GM13977 (cell line): ENCODE data around the gene PHLDB1.

ENCODE experiments used
- DNase-seq: peaks from one replicate; pipeline ENCODE4 v3.0.0; 2012; ENCODE audit warnings: low spot score
- CTCF ChIP-seq: IDR thresholded peaks from 2 replicates; pipeline ENCODE4 v1.5.1; 2012; ENCODE audit warnings: mild to moderate bottlenecking, control low read depth; ENCODE audit not compliant: insufficient read depth; ENCODE audit errors: extremely low read depth, missing control alignments
- in situ Hi-C: fragments of 300-500 bp; cut with MboI; formaldehyde crosslinking; loops from one replicate; pipeline ENCODE4 v1.12.0; 2022; ENCODE audit warnings: low sequenced_read_pairs, low pct_unique_long_range_greater_than_20kb, mixed read lengths, inconsistent platforms; ENCODE audit not compliant: unreplicated experiment

Gene PHLDB1

GRCh38 chr11:118652681-118653181, 45.3 kb downstream of the PHLDB1 start:
- no peak for TF ChIP-seq CTCF
- in situ Hi-C loops, result no loop called here
- DNase-seq, result no peak

GRCh38 chr11:118653684-118654390, 46.4 kb downstream of the PHLDB1 start:
- no peak for DNase-seq
- in situ Hi-C loops, result no loop called here
- TF ChIP-seq CTCF, result no peak

GRCh38 chr11:118655486-118656190, 48.2 kb downstream of the PHLDB1 start:
- no peak for DNase-seq
- no peak for TF ChIP-seq CTCF
- in situ Hi-C loops, result no loop called here

- in situ Hi-C loops, result no loop called here
- no peak for DNase-seq
- TF ChIP-seq CTCF, result no peak
These were observed 49.2 kb downstream of the PHLDB1 start for GRCh38 chr11:118656563-118657165.

- no peak for TF ChIP-seq CTCF
- no peak for DNase-seq
- in situ Hi-C loops, result no loop called here
These were observed 49.8 kb downstream of the PHLDB1 start for GRCh38 chr11:118657238-118657637.

GRCh38 chr11:118657709-118658428, 50.5 kb downstream of the PHLDB1 start:
- in situ Hi-C loops, result no loop called here
- no peak for DNase-seq
- TF ChIP-seq CTCF, result no peak
